Measurements from ENCODE around the gene ALG11.
"Not testable (repeated sequence)": the region's sequence is repeated elsewhere in the genome, so short reads cannot be mapped to it uniquely, and the experiment has no call there.

ALG11 gene, protein sequence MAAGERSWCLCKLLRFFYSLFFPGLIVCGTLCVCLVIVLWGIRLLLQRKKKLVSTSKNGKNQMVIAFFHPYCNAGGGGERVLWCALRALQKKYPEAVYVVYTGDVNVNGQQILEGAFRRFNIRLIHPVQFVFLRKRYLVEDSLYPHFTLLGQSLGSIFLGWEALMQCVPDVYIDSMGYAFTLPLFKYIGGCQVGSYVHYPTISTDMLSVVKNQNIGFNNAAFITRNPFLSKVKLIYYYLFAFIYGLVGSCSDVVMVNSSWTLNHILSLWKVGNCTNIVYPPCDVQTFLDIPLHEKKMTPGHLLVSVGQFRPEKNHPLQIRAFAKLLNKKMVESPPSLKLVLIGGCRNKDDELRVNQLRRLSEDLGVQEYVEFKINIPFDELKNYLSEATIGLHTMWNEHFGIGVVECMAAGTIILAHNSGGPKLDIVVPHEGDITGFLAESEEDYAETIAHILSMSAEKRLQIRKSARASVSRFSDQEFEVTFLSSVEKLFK

DNA sequence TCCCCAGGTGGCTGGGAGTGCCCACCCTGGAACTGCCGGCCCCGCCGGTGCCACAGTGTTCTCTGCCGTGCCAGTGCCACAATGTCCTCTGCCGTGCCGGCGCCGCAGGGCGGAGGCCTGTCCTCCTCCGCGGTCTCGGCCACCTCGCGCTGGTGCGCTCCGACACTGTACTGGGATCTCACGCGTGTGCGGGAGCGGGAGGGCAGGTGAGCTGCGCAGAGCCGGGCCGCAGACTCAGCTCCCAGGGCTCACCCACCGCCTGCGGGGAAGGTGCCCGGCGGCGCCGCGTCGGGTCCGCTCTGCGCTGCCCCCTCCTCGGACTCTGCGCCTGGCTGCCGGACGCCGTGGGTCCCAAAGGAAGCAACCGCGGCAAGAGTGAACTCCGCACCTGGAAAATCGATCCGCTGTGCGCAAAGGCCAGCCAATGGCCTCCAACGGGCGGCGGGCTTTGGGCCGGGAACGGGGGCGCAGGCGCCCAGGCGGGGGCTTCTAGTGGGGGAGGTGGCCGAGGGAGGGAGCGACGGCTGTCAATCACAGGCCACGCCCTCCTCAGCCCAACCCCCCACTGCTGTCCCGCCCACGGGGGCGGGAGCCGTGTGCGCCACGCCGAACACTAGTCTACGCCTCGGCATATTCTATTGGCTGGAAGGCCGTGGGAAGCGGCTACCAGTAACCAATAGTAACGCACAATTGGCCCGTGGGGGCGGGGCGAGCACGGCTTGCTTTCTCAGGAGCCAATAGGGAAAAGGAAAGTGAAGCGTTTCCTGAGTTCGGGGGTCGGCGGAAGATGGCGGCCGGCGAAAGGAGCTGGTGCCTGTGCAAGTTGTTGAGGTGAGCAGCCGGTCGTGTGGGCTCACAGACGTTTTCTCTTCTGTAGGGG, at the start of gene ALG11:
TSS of gene ALG11 (plus strand) at position 767 of the 880 bp plus-strand sequence. CDS start at position 788, 21 bp downstream.
- DNase-seq = peak; percentile 100

DNA sequence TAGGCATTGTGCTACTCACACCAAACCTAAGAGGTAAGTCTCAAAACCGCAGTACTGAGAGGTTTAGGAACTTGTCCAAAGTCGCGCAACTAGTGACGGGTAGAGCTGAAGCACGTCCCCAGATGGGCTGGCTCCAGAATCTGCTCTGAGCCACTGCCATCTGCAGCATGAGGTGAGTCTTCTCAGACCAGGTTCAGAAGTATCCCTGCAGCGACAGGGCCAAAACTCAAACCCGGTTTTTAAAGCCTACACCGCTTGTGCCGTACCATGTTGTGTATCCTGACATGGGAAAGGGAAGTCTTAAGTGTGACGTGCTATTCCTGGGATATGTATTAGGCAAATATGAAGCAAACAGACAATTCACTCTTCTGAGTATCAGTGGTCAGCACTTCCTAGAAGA, 46.0 kb upstream of the ALG11 start:
- no peak for DNase-seq

DNA sequence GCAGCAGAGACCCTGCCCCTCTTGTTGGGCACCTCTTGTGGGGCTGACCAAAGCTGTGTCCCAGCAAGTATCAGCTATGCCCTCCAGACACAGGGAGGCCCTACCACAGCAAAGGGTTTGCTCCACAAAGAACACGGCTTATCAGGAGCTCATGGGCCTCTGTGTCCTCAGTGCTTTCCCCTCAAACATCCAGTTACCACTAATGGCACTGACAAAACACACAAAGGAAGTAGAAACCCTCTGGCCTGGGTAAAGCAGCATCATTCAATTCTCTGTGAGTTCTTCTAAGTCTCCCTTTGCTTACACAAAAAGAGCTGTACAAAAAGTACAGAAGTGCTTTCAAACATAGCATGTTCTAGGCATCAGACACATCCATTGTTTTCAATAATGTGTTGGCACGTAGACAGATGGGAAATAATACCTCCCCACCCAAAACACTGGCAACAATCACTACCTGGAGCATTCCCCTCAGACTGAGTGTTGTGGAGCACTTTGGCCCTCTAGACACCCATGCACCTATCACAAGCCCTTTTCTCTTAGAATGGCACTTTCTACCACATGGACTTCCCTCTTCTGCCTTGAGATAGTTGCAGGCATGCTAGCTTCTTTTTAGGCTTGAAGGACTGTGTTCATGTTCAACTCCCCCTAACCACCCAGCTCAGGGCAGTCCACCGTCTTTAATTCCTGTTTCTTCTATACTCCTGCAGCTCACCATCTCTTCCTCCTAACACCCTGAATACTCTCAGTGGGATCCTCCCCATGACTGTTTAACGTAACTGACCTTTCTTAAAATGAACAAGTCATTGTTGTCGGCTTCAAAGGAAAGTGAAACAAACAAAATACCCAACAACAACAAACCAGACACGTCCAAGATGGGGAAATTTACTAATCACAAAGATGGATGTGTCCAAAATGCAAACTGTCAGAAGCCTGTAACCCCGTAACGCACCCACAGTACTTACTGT, 44.4 kb upstream of the ALG11 start:
- DNase-seq = no peak

DNA sequence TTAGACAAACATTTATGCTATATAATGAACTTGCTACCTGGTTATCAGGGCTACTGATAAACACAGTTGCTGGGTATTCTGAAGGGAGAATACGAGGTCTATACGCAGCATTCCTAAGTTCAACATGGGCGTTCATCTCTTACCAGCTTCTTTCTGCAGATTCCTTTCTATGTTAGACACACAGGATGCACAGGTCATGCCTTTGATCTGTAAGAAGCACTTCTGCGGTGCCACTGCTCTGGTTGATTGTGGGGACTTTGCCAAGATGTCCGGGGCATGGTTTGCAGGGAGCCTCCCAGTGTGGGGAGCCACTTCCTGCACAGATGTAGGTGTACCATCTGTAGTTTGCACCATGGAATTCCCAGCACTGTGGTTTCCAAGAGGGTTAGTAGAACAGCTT, 41.8 kb upstream of the ALG11 start:
- DNase-seq = peak; percentile 36

DNA sequence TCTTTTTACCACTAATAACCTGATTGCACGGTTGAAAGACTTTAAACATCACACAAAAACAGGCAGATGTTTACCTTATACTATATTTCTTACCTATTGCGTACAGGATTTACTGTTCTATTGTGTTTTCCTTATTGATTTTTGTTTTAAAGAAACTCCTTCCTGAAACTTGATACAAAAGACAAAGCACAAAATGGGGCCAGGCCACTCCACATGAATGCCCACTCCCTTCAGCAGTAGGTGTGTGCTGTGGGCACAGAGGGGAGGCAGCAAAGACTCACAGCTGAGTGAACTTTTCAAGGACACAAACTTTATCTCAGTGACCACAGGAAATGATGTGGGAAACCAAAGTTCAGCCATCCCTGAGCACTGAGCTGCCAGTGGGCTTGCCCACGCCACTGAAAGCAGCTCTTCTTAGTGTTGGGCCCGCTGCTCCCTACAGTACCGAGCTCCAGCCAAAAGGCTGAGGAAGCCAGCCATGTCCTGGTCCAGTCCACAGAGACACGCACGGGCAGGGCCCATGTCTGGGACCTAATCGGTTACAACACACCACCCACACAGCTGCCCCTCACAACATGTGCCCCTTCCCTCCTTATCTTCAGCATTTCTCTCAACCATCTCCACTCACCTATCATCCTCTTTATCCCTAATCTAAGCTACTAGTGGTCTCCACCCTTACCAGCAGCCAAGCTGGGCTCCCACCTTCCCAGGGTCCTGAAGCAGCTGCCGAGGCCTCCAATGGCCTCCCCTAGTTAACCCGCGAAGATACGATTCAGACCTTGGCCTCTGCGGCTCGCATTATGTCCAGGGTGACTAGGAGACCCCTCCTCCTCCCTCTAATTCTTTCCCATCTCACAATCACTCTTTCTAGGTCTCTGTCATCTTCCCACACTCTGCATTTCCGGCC, 40.4 kb upstream of the ALG11 start:
- no peak for DNase-seq

DNA sequence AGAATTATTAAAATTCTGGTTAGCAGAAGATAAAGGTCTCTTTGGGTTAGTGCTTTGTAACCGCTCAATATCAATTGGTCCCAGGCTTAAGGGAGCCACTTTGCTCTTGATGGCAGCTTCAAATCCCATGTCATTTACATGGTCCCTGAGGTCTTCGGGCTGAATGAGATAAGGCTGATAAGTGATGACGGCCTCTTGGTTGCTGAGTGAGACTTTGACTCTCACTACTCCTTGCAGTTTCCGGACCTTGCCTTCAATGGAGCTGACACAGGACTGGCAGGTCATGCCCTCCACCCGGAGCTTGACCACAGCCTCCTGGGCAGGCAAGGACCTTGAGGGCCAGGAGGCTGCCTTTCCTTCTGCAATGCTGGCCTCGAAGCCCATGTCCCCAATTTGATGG, 37.7 kb upstream of the ALG11 start:
- no peak for DNase-seq

DNA sequence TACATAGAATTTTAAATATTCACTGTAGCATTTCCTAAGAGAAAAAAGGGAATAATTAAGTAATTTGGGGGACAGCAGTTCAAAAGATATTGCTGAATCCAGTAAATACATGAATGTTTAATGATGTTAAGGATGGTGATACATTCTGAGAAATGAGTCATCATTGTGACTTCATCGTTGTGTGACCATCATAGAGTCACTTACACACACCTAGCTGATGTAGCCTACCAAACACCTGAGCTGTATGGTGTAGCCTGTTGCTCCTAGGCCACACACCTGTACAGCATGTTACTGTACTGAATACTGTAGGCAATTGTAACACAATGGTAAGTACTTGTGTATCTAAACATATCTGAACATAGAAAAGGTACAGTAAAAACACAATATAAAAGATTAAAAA, 35.8 kb upstream of the ALG11 start:
- DNase-seq = no peak

DNA sequence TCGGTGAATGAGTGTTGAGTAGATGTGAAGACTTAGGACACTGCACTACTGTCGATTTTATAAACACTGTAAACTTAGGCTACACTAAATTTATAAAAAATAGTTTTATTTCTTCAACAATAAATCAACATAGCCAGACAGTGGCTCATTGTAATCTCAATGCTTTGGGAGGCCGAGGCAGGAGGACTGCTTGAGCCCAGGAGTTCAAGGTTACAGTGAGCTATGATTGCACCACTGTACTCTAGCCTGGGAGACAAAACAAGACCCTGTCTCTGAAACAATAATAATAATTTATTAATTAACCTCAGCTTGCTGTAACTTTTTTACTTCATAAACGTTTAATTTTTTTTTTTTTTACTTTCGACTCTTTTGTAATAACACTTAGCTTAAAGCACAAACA, 35.3 kb upstream of the ALG11 start:
- DNase-seq = no peak

DNA sequence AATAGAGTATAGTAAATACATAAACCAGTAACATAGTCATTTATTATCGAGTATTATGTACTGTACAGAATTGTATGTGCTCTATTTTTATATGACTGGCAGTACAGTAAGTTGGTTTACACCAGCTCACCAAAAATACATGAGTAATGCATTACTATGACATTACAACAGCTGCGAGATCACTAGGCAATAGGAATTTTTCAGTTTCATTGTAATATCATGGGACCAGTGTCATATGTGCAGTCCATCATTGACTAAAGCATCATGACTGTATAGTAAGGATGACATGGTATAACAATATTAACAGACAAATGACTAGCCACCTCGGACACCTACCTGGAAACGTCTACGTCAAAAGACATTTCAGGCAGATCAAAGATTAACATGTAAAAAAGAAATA, 34.6 kb upstream of the ALG11 start:
- DNase-seq = no peak

DNA sequence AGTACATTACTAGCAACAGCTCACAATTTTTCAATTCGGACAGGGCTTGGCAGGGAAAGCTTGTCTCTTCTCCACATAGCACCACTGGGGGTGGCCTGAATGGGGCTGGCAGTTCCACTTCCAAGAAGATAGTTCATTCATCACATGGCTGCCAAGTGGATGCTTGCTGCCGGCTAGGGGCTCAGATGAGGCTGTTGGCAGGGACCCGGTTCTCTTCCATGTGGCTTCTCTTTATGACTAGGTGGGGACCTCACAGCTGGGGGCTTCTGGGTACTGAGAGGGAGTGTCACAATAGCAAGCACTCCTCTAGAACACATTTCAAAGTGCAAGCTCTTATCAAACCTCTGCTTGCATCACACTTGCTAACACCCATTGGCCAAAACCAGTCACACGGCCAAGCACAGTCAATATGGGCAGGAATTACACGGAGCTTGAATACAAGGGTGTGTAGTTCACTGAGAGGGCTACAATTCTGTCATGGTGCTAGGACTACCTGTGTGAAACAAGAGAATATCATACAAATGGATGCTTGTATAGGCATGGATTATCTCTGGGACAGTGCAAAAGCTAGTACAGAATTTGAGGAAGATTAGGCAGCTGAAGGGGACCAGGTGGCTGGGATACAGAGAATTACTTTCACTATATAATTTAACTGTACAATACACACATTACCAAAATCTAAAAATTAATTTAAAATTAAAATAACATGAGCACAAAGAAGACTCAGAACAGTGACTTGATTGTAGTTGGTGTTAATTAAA, 33.2 kb upstream of the ALG11 start:
- DNase-seq = no peak

DNA sequence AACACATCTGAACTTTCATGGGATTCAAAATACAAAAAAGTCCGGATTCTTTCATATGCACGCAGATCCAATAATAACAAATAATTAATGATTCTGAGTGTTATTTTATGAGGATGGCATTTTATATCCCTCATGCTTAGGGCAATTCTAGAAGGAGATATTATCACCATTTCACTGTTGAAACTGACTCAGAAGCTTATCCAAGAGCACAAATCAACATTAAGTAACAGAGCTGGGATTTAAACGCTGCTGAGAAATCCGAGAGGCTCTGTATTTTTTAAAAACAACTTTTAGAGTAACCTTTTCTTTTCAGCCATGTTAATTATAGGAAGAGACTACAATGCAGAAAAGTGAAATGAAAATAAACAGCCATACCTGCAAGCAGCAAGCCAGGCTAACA, 31.3 kb upstream of the ALG11 start:
- no peak for DNase-seq

DNA sequence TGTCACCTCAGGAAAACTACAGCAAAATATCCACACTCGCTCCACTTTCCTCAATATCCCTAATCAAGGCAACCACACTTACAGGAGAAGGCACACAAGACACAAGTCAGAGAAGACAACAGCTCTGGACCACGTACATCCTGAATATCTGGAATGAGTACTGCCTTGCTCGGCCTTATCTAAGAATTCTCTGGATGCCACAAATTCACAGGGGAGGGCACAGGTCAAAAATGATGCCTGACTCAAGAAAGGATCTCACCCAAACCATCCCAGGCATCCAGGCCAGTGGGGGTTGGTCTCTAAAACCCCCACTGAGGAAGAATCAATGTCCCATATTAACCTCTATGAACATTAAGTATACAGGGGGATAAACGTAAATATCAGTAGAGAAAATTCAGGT, 30.8 kb upstream of the ALG11 start:
- no peak for DNase-seq

DNA sequence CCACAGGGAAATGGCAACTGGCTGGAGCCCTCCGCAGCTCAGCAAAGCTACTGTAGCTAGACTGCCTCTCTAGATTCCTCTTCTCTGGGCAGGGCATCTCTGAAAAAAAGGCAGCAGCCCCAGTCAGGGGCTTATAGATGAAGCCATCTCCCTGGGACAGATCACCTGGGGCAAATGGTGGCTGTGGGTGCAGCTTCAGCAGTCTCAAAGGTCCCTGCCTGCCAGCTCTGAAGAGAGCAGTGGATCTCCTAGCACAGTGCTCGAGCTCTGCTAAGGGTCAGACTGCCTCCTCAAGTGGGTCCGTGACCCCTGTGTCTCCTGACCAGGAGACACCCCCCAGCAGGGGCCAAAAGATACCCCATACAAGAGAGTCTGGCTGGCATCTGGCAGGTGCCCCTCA, 28.9 kb upstream of the ALG11 start:
- not testable (repeated sequence) for DNase-seq

DNA sequence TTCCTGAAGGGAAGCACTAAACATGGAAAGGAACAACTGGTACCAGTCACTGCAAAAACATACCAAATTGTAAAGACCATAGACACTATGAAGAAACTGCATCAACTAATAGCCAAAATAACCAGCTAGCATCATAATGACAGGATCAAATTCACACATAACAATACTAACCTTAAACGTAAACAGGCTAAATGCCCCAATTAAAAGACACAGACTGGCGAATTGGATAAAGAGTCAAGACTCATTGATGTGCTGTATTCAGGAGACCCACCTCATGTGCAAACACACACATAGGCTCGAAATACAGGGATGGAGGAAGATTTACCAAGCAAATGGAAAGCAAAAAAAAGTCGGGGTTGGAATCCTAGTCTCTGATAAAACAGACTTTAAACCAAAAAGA, 27.3 kb upstream of the ALG11 start:
- DNase-seq = not testable (repeated sequence)

DNA sequence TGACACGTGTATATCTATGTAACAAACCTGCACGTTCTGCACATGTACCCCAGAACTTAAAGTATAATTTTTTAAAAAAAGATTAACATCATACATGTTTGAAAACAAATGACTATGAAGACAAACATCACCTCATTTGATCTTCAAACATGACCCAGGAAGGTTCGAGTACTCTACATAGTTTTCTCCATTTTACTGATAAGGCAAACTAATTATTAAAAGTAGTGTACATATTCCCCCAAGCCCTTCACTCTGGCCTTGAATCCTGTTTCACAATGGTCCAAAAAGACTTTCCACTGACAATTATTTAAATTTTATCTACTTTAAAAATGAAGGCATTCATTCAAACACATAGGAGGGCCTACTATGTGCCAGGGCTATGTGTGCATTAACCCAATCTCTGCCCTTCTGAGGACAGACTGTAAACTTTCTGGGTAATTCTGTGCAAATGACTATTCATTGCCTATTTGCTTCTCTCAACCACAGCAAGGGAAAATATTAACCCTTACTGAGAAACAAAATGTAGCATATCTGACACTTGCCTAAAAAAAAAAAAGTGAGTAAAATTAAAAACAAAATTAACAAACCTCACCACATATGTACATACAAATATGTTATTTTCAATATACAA, 23.1 kb upstream of the ALG11 start:
- no peak for DNase-seq

DNA sequence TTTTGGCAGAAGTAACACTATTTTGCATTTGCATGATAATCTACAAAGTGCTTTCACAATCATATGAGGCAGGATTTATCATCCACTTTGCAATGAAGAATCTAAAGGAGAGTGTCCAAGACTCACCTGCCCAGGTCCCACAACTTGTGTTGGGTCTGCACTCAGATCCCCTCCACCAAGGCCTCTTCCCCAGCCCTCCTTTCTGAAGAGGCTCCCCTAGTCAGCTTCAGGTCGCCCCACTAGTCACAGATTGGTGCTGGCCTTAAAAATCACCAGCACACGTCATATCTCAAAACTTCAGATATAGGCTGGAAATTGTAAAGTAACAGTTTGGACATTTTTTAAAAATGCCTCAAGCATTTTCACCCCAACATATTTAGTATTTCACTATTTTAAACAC, 18.5 kb upstream of the ALG11 start:
- no peak for DNase-seq

DNA sequence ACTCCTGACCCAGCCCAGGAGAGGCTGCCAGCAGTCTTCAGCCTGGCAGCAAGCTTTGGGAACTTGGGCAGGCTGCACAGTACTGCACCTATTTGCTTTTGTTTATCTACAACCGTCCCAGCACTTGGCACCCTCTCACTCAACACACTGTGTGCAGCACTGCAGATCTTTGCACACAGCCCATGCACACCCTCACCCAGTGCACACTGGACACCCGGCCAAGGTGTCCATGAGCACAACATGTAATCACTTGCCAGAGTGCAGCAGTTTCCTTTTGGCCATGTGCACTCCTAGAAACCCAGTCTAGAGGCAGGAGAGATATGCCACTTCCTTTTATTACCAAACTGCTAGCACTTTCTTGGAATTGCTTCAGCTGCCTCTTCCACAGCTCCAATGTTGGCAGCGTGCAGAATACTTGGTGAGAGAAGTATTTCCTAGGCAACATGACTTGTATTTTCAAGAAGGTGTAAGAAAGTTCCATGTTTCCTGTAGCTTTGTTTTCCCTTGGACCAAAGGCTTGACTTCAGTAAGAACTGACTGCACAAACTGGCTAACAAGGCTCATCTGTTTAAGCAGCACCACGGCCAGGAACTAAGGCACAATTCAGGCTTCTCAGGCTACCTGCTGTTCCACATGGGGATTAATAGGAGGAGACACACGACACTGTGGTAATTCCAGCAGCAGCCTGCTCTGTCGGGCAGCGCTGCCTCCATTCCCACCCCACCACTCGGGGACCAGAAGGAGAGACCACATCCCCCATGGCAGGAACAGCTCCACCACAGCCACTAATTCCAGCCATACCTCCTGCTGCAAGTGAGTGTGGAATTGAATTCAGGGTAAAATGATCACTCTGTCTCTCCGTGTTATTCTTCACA, 16.3 kb upstream of the ALG11 start:
- DNase-seq = no peak

DNA sequence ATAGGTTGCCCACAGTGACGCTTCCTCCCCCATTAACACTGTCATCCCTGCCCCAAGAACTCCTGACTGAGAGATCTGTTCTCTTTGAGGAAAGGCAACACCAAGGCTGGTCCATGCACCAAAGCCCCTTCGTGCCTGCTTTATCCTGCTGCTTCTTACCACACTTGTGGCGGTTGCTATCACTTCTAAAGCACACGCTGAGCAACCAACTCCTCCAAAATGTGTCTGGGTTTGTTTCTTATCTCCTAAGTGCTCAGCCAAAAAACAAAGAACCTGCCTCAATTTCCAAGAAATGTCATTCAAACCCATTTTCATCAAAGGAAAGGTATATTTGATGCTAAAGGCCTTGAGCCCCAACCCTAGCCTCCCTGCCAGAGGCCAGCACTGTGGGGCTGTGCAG, 15.6 kb upstream of the ALG11 start:
- DNase-seq = no peak

DNA sequence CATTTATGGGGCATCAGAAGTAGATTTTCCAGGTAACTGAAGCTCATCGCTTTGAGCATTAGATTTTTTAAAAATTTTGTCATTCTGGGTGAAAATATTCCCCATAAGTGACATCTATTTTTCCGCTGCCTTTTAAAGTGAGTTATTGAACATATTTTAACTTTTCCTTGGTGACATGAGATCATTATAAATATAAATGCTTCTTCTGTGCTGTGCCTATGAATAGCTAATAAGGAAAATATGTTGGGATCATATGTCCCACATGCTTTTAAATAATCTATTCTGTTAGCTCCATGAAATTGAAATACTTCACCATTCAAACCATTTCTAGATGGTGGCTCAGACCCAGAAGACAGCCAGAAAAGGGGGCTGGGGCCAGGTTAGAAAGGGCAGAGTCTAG, 15.0 kb upstream of the ALG11 start:
- no peak for DNase-seq

All from CD4-positive, alpha-beta T cell treated with Interleukin-6 for 4 hours (primary cell).